Mammary microvascular endothelial cell (primary cell): ENCODE measurements around the gene RAP1GAP. TPM values are rescaled to one million over a fixed set of nuclear protein-coding genes. Genes with fewer than 3 reads are reported as not detected.

Source experiments
- total RNA-seq: library from RNA; depleted of rRNA; stranded (reverse); fragments of >200 nt; gene quantifications from 2 replicates; pipeline ENCODE4 v1.2.3, GENCODE V29; 2015

The RAP1GAP gene
- total RNA-seq = not detected in 2 replicates

DNA sequence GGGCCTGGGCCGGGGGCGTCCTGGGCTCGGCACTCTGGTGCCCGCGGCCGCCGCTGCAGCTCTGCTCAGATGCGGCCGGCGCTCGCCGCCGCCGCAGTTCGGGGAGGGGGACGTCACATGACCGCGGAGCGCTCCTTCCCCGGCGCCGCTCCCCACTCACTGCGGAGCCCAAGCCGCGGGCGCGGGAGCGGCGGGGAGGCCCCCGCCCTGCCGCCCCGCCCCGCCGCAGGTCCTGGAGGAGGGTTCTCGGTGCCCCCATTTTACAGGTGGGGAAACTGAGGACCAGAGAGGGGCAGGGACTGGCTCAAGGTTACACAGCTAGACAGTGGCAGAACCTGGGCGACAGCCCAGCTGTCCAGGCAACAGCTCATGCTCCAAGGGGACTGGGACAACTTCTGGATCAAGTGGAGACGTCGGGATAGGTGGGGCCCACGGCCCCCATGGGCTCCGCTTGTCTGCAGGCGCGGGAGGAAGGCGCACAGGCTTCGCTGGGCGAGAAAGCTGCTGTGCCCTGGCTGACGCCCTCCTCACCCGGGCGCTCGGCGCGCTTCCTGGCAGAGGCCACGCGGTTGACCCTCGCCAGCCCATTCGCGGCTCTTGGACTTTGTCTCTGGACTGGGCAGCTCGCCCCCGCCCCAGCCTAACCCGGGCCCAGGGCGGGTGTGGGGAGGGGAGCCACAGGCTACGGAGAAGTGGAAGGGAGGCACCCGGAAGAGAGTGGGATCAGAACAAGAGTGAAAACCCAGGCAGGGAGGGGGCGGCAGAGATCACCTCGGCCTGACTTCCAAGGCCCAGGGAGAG, at the start of gene RAP1GAP:
Gene RAP1GAP (minus strand): TSS at position 100 of the 801 bp plus-strand sequence. CDS start 49,325 bp downstream, outside the sequence.

Other genes starting within 250 kb of the RAP1GAP start
- 6.6 and 9.3 TPM in 2 replicates for gene NBPF3, start 229.2 kb downstream of the RAP1GAP start, total RNA-seq
- 0.05 and 0.27 TPM in 2 replicates for gene ALPL, start 159.9 kb downstream of the RAP1GAP start, total RNA-seq
- gene USP48, start 113.8 kb upstream of the RAP1GAP start, total RNA-seq = 27.2 and 42.3 TPM in 2 replicates
- not detected in 2 replicates for gene LDLRAD2, start 142.9 kb upstream of the RAP1GAP start, total RNA-seq